Stimulated activated CD4-positive, alpha-beta T cell treated with anti-CD3 and anti-CD28 coated beads, Interleukin-4, amount 100 ng/mL, for 24 hours (primary cell): ENCODE results near the gene EVPL.
"Not testable (repeated sequence)": the region's sequence is repeated elsewhere in the genome, so short reads cannot be mapped to it uniquely, and the experiment has no call there.

Experiments used
- DNase-seq: peaks from one replicate; pipeline ENCODE4 v3.0.0-alpha.2; 2020

The EVPL gene

GRCh38 chr17:75995385-75995925, 31.7 kb downstream of the EVPL start:
- DNase-seq, result no peak

GRCh38 chr17:75994802-75995370, 32.2 kb downstream of the EVPL start:
- no peak for DNase-seq

GRCh38 chr17:75991396-75991795, 35.7 kb downstream of the EVPL start:
- DNase-seq, result no peak

GRCh38 chr17:75987041-75987440, 40.1 kb downstream of the EVPL start:
- no peak for DNase-seq

GRCh38 chr17:75985986-75986385, 41.1 kb downstream of the EVPL start:
- DNase-seq, result no peak

- DNase-seq, result no peak
Measured at GRCh38 chr17:75983501-75984181, 43.5 kb downstream of the EVPL start.

GRCh38 chr17:75981019-75981615, 46.0 kb downstream of the EVPL start:
- no peak for DNase-seq

GRCh38 chr17:75980188-75981018, 46.7 kb downstream of the EVPL start:
- DNase-seq, result no peak

GRCh38 chr17:75979705-75980187, 47.4 kb downstream of the EVPL start:
- DNase-seq, result no peak

- peak; percentile 97 for DNase-seq
Measured at GRCh38 chr17:75978938-75979704, 48.0 kb downstream of the EVPL start, which contains the start of the genes ACOX1 and TEN1. Gene ACOX1 (minus strand): TSS chr17:75979166. CDS start chr17:75979073, 93 bp downstream. Gene TEN1 (plus strand): TSS chr17:75979240. CDS start chr17:75986193, 6,953 bp downstream.

GRCh38 chr17:75976175-75976848, 50.8 kb downstream of the EVPL start:
- no peak for DNase-seq

- no peak for DNase-seq
Measured at GRCh38 chr17:75975757-75976174, 51.3 kb downstream of the EVPL start.

GRCh38 chr17:75975187-75975586, 51.9 kb downstream of the EVPL start:
- not testable (repeated sequence) for DNase-seq

GRCh38 chr17:75970626-75971025, 56.5 kb downstream of the EVPL start:
- DNase-seq, result no peak

GRCh38 chr17:75970011-75970523, 57.0 kb downstream of the EVPL start:
- DNase-seq, result no peak

- DNase-seq, result not testable (repeated sequence)
Measured at GRCh38 chr17:75969044-75969443, 58.1 kb downstream of the EVPL start.

- DNase-seq, result no peak
Measured at GRCh38 chr17:75965468-75965867, 61.6 kb downstream of the EVPL start.

- no peak for DNase-seq
Measured at GRCh38 chr17:75959839-75960511, 67.1 kb downstream of the EVPL start.

- no peak for DNase-seq
Measured at GRCh38 chr17:75959051-75959838, 67.9 kb downstream of the EVPL start.
